Lower leg skin (tissue), 4 donors: ENCODE data around the gene DMPK. TPM values are rescaled to one million over a fixed set of nuclear protein-coding genes. Genes with fewer than 3 reads are reported as not detected.

Experiments
- DNase-seq, 2 donors: peaks; one replicate each; pipeline ENCODE4 v3.0.0-alpha.2; 2019; ENCODE audit warnings: low spot score in 2 of 2
- H3K4me3 ChIP-seq: fragments of 200-600 bp; sonication (generic); 2 replicates; pipeline ENCODE4 v1.5.1; 2017; ENCODE audit warnings: mild to moderate bottlenecking, low read depth; ENCODE audit not compliant: poor library complexity, severe bottlenecking
- POLR2A ChIP-seq, 2 donors: fragments of 450-650 bp; IDR thresholded peaks; one replicate each; pipeline ENCODE4 v1.6.1; 2016 to 2017; ENCODE audit warnings: antibody characterized with exemption in 2 of 2, mild to moderate bottlenecking in 1 of 2, moderate library complexity in 1 of 2
- WGBS, 2 donors: methylation state at CpG; one replicate each; pipeline ENCODE4 v1.1.5; 2018; 5-methylcytosine and 5-hydroxymethylcytosine counted together
- intact Hi-C: fragments of 100-400 bp; cut with DNase I; formaldehyde crosslinking; loops from one replicate; pipeline ENCODE4 v1.15.0; 2023; ENCODE audit warnings: low total_unique reads
- total RNA-seq, 4 donors: library from RNA; depleted of rRNA; stranded (reverse); fragments of >200 nt; gene quantifications; one replicate each; pipeline ENCODE4 v1.1.0, GENCODE V29; 2016
- TF ChIP-seq, protein P1 (sequence below), 3 donors: fragments of 450-650 bp; IDR thresholded peaks; one replicate each; pipeline ENCODE4 v1.5.1; 2016; ENCODE audit warnings: antibody characterized with exemption in 3 of 3, mild to moderate bottlenecking in 3 of 3, moderate library complexity in 2 of 3

DMPK gene
- total RNA-seq, 4 donors from 2014 or later = 8.8 to 20.2 (median 13.8) TPM

DNA sequence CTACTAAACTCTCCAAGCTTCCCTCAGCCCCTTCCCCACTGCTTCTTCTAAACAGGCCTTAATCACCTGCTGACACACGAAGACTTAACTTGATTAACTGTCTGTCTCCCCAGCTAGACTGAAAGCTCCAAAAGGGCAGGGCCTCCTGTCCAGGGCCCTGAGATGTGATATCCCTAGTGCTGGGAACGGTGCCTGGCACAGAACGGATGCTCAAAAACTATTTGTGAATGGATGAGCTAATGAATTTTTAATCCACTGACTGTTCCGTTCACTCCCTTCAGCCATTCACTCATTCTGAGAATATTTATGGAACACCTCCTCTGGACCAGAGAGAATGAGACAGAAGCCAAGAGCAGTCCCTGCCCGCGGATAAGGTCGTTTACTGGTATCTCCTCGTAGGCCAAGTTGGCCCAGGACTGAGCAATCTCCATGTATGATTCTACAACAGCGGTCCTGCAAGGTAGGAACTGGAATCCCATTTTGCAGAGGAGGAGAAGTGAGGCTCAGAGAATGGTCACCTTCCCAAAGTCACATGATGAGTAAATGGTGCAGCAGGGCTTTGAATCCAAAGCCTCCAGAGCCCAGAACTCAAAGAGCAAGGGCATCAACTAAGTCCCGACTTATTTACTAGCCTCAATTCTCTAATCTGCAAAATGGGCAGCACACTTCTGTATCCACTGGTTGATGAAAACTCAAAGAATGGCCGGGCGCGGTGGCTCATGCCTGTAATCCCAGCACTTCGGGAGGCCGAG, 6.9 kb upstream of the DMPK start:
- DNase-seq = no peak
- intact Hi-C loops = no loop called here
- no peak overlapping the region for H3K4me3 ChIP-seq
- 87 to 90% methylated on average over 15 of the region's 15 CpGs for WGBS, 2 donors
- TF ChIP-seq, protein P1, sequence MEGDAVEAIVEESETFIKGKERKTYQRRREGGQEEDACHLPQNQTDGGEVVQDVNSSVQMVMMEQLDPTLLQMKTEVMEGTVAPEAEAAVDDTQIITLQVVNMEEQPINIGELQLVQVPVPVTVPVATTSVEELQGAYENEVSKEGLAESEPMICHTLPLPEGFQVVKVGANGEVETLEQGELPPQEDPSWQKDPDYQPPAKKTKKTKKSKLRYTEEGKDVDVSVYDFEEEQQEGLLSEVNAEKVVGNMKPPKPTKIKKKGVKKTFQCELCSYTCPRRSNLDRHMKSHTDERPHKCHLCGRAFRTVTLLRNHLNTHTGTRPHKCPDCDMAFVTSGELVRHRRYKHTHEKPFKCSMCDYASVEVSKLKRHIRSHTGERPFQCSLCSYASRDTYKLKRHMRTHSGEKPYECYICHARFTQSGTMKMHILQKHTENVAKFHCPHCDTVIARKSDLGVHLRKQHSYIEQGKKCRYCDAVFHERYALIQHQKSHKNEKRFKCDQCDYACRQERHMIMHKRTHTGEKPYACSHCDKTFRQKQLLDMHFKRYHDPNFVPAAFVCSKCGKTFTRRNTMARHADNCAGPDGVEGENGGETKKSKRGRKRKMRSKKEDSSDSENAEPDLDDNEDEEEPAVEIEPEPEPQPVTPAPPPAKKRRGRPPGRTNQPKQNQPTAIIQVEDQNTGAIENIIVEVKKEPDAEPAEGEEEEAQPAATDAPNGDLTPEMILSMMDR (IDR thresholded peaks at IDR 0.05) = no peak
- TF ChIP-seq POLR2A (IDR thresholded peaks at IDR 0.05) = no peak

DNA sequence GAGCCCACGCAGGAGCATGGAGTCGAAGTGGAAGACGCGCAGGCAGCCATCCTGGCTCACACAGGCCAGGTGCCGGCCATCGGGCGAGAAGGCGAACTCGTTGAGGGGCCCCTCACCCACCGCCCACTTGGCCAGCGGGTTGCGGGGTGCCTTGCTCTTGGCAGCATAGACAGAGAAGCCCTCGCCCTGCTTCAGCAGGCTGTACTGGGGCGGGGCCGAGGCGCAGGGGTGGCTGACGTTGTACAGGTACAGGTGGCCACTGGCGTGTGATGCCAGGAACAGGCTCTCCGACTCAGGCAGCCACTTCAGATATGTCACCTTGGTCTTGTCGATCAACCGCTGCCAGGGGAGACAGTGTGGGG, 4.2 kb upstream of the DMPK start:
- no peak for DNase-seq
- TF ChIP-seq POLR2A (IDR thresholded peaks at IDR 0.05) = no peak
- TF ChIP-seq, protein P1 (IDR thresholded peaks at IDR 0.05) = no peak
- intact Hi-C loops = no loop called here
- no peak overlapping the region for H3K4me3 ChIP-seq
- 93% methylated on average over 21 of the region's 21 CpGs for WGBS, 2 donors

DNA sequence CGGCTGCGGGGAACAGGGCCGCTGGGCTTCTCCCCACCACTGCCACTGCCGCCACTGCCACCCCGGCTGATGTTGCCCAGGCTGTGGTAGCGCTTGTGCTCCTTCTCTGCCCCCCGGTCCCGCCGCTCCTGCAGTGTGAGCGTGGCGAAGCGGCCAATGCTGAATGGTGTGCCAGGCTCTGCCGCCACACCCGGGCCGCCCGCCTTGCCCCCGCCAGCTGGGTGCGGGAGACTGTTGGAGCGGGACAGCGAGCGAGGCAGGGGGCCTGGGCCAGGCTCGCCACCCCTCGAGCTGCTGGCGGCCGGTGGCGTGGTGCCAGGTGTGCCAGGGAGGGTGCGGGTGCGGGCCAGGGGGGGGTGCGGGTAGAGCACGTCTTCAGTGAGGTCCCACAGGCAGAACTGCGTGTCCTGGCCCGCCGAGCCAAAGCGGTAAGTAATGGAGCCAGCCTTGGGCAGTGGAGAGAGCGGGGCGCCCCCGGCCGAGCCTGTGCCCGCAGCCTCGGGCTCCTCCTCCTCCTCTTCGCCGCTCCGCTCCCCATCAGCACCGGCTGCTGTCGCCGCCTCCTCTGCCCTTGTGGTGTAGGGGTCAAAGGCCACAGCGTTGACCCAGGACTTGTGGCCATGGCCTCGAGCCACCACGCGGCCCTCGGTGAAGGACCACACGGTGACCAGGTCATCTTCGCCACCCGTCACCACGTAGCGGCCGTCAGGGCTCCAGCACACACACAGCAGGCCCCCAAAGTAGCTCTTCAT, 3.7 kb upstream of the DMPK start:
- DNase-seq = no peak
- 78 to 88% methylated on average over 45 to 51 of the region's 57 CpGs for WGBS, 2 donors
- intact Hi-C loops = no loop called here

DNA sequence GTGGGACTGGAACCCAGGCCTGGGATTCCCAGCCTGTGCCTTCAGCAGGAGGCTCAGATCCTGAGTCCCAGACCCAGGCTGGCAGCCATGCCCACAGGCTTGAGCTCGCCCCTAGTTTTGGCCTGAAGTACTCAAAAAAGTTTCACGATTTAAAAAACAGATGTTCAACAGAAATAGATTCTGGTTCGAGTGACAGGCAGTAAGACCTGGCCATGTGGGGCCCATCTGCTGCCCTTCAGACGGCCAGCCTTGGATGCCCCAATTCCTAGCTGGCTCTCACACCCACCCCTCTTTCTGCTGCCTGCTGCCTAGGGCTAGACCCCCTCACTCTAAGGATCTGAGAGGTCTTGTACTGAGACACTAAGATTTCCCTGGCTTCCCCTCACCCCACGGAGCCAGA, 2.8 kb upstream of the DMPK start:
- DNase-seq = no peak
- TF ChIP-seq POLR2A (IDR thresholded peaks at IDR 0.05) = no peak
- TF ChIP-seq, protein P1 (IDR thresholded peaks at IDR 0.05) = no peak
- H3K4me3 ChIP-seq = no peak overlapping the region
- intact Hi-C loops = no loop called here
- 50 to 59% methylated on average over 5 of the region's 5 CpGs for WGBS, 2 donors

More for the DNA sequence above, 3.7 kb upstream of the DMPK start:
- no peak for TF ChIP-seq POLR2A (IDR thresholded peaks at IDR 0.05)
- TF ChIP-seq, protein P1 (IDR thresholded peaks at IDR 0.05) = no peak
- no peak overlapping the region for H3K4me3 ChIP-seq

DNA sequence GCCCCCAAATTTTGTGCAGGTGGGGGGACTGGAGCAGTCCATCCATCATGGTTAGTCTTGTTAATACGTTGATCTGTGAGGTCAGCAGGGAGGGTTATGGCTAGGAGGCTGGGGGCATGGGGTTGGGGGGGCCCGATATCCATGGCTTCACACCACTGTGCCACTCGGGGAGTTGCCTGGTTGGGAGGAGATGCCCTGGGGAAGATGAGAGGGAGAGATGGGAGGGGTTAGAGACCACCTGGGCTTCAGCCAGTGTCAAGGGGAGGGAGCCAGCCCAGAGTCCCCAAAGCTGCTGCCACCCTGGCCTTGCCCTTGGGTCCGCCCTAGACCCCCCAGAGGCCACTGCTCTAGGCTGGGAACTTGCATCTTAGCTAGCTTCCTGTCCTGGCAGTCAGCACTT, 1.8 kb upstream of the DMPK start:
- DNase-seq = no peak
- no peak for TF ChIP-seq POLR2A (IDR thresholded peaks at IDR 0.05)
- TF ChIP-seq, protein P1 (IDR thresholded peaks at IDR 0.05) = no peak
- intact Hi-C loops = no loop called here
- no peak overlapping the region for H3K4me3 ChIP-seq
- WGBS, 2 donors = 60 to 76% methylated on average over 4 of the region's 4 CpGs
